Panc1 (cell line): ENCODE results near the gene SLC25A30. TPM values are rescaled to one million over a fixed set of nuclear protein-coding genes. Genes with fewer than 3 reads are reported as not detected.
"Not testable (repeated sequence)": the region's sequence is repeated elsewhere in the genome, so short reads cannot be mapped to it uniquely, and the experiment has no call there.

ENCODE experiments used
- ATAC-seq: fragments of 200-7000 bp; cut with Tn5 transposase; 2 replicates; pipeline ENCODE4 v1.9.1; 2020; ENCODE audit warnings: mild to moderate bottlenecking, moderate library complexity
- BruUV-seq: library from RNA; stranded (reverse); fragments of 400-500 nt; replicated peaks from 2 replicates; lab custom pipeline; 2021; lab: Mats Ljungman, UMichigan
- CTCF ChIA-PET: fragments of 300-600 bp; sonication (Branson Sonifier 250); formaldehyde crosslinking; loops from one replicate; lab custom pipeline; 2022; ENCODE audit warnings: antibody characterized with exemption; lab: Charles Lee
- POLR2A ChIA-PET: fragments of 300-600 bp; sonication (Branson Sonifier 250); formaldehyde crosslinking; loops from one replicate; lab custom pipeline; 2022; ENCODE audit warnings: antibody characterized with exemption; lab: Charles Lee
- DNase-seq: peaks from one replicate; pipeline ENCODE4 v3.0.0-alpha.2; 2010; ENCODE audit warnings: low read depth, low spot score
- H3K27ac ChIP-seq: 2 replicates; pipeline ENCODE4 v1.5.1; 2011; ENCODE audit warnings: mild to moderate bottlenecking, low read length, inconsistent platforms
- H3K27me3 ChIP-seq: fragments of 200-500 bp; sonication (Bioruptor generic); 2 replicates; pipeline ENCODE4 v1.6.0; 2014; ENCODE audit warnings: low read length, inconsistent platforms; ENCODE audit not compliant: control insufficient read depth, insufficient read depth
- H3K36me3 ChIP-seq: fragments of 200-500 bp; sonication (Bioruptor generic); 2 replicates; pipeline ENCODE4 v1.5.1; 2014; ENCODE audit warnings: inconsistent platforms, mild to moderate bottlenecking, low read length, moderate library complexity; ENCODE audit not compliant: control insufficient read depth, insufficient read depth
- H3K4me1 ChIP-seq: 2 replicates; pipeline ENCODE4 v1.5.1; 2011; ENCODE audit warnings: inconsistent platforms, mild to moderate bottlenecking, low read length, moderate library complexity; ENCODE audit not compliant: control insufficient read depth, insufficient read depth
- H3K4me3 ChIP-seq, 2 experiments: 2 replicates each; pipeline ENCODE4 v1.5.1; 2011 to 2012; ENCODE audit warnings: low read depth in 2 of 2, low read length in 2 of 2, mild to moderate bottlenecking in 2 of 2, inconsistent platforms in 1 of 2, moderate library complexity in 1 of 2
- H3K9me3 ChIP-seq: fragments of 200-500 bp; sonication (Bioruptor generic); 2 replicates; pipeline ENCODE4 v1.5.1; 2014; ENCODE audit warnings: low read depth, mild to moderate bottlenecking, inconsistent platforms, low read length, moderate library complexity; ENCODE audit not compliant: control insufficient read depth, insufficient read depth
- CTCF ChIP-seq: fragments of 450-650 bp; IDR thresholded peaks from 2 replicates; pipeline ENCODE4 v1.5.1; 2017; ENCODE audit warnings: mild to moderate bottlenecking
- POLR2AphosphoS5 ChIP-seq: IDR thresholded peaks from 2 replicates; pipeline ENCODE4 v1.6.1; 2012; ENCODE audit warnings: mild to moderate bottlenecking, low read depth, low read length, moderate library complexity
- SIN3A ChIP-seq: IDR thresholded peaks from 2 replicates; pipeline ENCODE4 v1.6.1; 2012; ENCODE audit warnings: low read depth, mild to moderate bottlenecking, low read length, moderate library complexity, borderline replicate concordance; ENCODE audit not compliant: insufficient read depth
- TCF7L2 ChIP-seq: IDR thresholded peaks from 2 replicates; pipeline ENCODE4 v1.6.1; 2011; ENCODE audit warnings: mild to moderate bottlenecking, low read depth, low read length, inconsistent platforms
- in situ Hi-C: cut with HindIII; loops from 2 replicates; pipeline ENCODE4 v1.10.0; 2016; ENCODE audit warnings: low sequenced_read_pairs, low pct_unique_long_range_greater_than_20kb
- intact Hi-C: fragments of 100-400 bp; cut with micrococcal nuclease; formaldehyde crosslinking; loops from one replicate; pipeline ENCODE4 v1.10.0; 2022; ENCODE audit not compliant: unreplicated experiment
- total RNA-seq: library from RNA; stranded (reverse); gene quantifications from one replicate; pipeline ENCODE4 v1.2.1, GENCODE V29; 2021; ENCODE audit not compliant: unreplicated experiment
- TF ChIP-seq, protein P1 (sequence below), 2 experiments: IDR thresholded peaks; 2 replicates each; pipeline ENCODE4 v1.6.1; 2011 to 2012; ENCODE audit warnings: low read depth in 2 of 2, control low read depth in 1 of 2, low read length in 1 of 2, mild to moderate bottlenecking in 1 of 2, moderate library complexity in 1 of 2; ENCODE audit not compliant: insufficient read depth in 1 of 2

The SLC25A30 gene
- total RNA-seq, 1 experiment from 2014 or later: 26.8 TPM

GRCh38 chr13:45392811-45393210 lies 25.4 kb downstream of the SLC25A30 start:
- TF ChIP-seq CTCF (no peak), POLR2AphosphoS5 (no peak), TCF7L2 (no peak), SIN3A (no peak)
- TF ChIP-seq, protein P1, sequence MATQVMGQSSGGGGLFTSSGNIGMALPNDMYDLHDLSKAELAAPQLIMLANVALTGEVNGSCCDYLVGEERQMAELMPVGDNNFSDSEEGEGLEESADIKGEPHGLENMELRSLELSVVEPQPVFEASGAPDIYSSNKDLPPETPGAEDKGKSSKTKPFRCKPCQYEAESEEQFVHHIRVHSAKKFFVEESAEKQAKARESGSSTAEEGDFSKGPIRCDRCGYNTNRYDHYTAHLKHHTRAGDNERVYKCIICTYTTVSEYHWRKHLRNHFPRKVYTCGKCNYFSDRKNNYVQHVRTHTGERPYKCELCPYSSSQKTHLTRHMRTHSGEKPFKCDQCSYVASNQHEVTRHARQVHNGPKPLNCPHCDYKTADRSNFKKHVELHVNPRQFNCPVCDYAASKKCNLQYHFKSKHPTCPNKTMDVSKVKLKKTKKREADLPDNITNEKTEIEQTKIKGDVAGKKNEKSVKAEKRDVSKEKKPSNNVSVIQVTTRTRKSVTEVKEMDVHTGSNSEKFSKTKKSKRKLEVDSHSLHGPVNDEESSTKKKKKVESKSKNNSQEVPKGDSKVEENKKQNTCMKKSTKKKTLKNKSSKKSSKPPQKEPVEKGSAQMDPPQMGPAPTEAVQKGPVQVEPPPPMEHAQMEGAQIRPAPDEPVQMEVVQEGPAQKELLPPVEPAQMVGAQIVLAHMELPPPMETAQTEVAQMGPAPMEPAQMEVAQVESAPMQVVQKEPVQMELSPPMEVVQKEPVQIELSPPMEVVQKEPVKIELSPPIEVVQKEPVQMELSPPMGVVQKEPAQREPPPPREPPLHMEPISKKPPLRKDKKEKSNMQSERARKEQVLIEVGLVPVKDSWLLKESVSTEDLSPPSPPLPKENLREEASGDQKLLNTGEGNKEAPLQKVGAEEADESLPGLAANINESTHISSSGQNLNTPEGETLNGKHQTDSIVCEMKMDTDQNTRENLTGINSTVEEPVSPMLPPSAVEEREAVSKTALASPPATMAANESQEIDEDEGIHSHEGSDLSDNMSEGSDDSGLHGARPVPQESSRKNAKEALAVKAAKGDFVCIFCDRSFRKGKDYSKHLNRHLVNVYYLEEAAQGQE (IDR thresholded peaks at IDR 0.05; ENCODE audit: insufficient read depth in 1 of 2, low read depth in 2 of 2, low read length in 1 of 2): no peak
- ATAC-seq (no peak), DNase-seq (no peak)
- CTCF ChIA-PET: no interaction called here
- Histone ChIP-seq H3K27me3 (no peaks in the 10 kb centered on the region), H3K9me3 (no peaks in the 10 kb centered on the region), H3K36me3 (no peaks in the 10 kb centered on the region; the same call in 1 of the 2 replicates), H3K4me3 (no peak overlapping the region), H3K27ac (no peak overlapping the region), H3K4me1 (no peaks in the 10 kb centered on the region)
- intact Hi-C loops: no loop called here
- POLR2A ChIA-PET: no interaction called here
- in situ Hi-C loops: no loop called here
- no TSS peak for BruUV-seq

- ChIA-PET POLR2A (no interaction called here), CTCF (no interaction called here)
- no peaks in the 10 kb centered on the region for H3K27me3 ChIP-seq
- H3K36me3 ChIP-seq: no peaks in the 10 kb centered on the region; the same call in 1 of the 2 replicates
- no peaks in the 10 kb centered on the region for H3K4me1 ChIP-seq
- TF ChIP-seq CTCF (no peak), POLR2AphosphoS5 (no peak), SIN3A (no peak), TCF7L2 (no peak)
- TF ChIP-seq, protein P1 (IDR thresholded peaks at IDR 0.05; ENCODE audit: insufficient read depth in 1 of 2, low read depth in 2 of 2, low read length in 1 of 2): no peak
- intact Hi-C loops (no loop called here), in situ Hi-C loops (no loop called here)
- no peak overlapping the region for H3K27ac ChIP-seq
- BruUV-seq: no TSS peak
- DNase-seq (no peak), ATAC-seq (no peak)
- H3K9me3 ChIP-seq: no peaks in the 10 kb centered on the region
- no peak overlapping the region for H3K4me3 ChIP-seq
Measured at GRCh38 chr13:45391926-45392325, 26.2 kb downstream of the SLC25A30 start.

- POLR2A ChIA-PET, ATAC-seq, in situ Hi-C loops: not testable (repeated sequence)
Measured at GRCh38 chr13:45391128-45391527, 27.0 kb downstream of the SLC25A30 start.

DNA sequence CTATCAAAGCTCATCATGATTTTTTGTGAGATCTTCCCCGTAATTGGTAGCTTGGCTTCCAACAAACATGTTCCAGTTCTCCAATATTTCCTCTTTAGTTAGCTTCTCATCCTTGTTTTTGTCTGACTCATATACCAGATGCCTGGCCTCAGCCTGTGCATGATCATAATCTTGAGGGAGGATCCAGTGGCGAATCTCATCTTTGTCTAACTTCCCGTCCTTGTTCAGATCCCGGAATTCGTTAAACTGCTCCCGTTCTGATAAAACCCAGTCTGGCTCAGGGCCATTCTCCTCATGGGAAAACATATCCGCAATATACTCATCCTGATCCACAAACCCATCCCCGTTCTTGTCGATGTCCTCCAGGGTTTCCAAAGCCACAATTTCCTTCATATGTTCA lies 27.8 kb downstream of the SLC25A30 start:
- H3K27me3 ChIP-seq, DNase-seq, BruUV-seq, H3K4me1 ChIP-seq, H3K4me3 ChIP-seq, in situ Hi-C loops, intact Hi-C loops, H3K27ac ChIP-seq, POLR2A ChIA-PET, CTCF ChIA-PET, H3K9me3 ChIP-seq, H3K36me3 ChIP-seq, ATAC-seq: not testable (repeated sequence)

More at GRCh38 chr13:45391128-45391527, 27.0 kb downstream of the SLC25A30 start:
- DNase-seq, intact Hi-C loops, H3K27me3 ChIP-seq, CTCF ChIA-PET, BruUV-seq, H3K36me3 ChIP-seq, H3K27ac ChIP-seq, H3K4me1 ChIP-seq, H3K4me3 ChIP-seq, H3K9me3 ChIP-seq: not testable (repeated sequence)
